PFSK-1 (cell line): ENCODE measurements around the gene STAT4.

ENCODE experiments used
- FOXP2 ChIP-seq: optimal IDR thresholded peaks from 2 replicates; pipeline ENCODE3; 2011; ENCODE audit warnings: borderline replicate concordance, control low read depth, inconsistent platforms; ENCODE audit not compliant: insufficient read depth; ENCODE audit errors: extremely low read length, extremely low read depth
- POLR2AphosphoS5 ChIP-seq: IDR thresholded peaks from 2 replicates; pipeline ENCODE4 v1.6.1; 2012; ENCODE audit warnings: low read depth, mild to moderate bottlenecking, control low read depth, low read length, moderate library complexity
- REST ChIP-seq, 2 experiments: IDR thresholded peaks; 2 replicates each; pipeline versions ENCODE4 v1.6.1 to v1.8.0; 2011 to 2012; ENCODE audit warnings: low read depth in 2 of 2, low read length in 2 of 2, control low read depth in 1 of 2, inconsistent platforms in 1 of 2, mild to moderate bottlenecking in 1 of 2, moderate library complexity in 1 of 2; ENCODE audit not compliant: insufficient read depth in 1 of 2
- SIN3A ChIP-seq: IDR thresholded peaks from 2 replicates; pipeline ENCODE4 v1.6.1; 2012; ENCODE audit warnings: mild to moderate bottlenecking, low read length, moderate library complexity, borderline replicate concordance; ENCODE audit not compliant: insufficient read depth
- TAF1 ChIP-seq: IDR thresholded peaks from 2 replicates; pipeline ENCODE4 v1.6.1; 2012; ENCODE audit warnings: low read length, control low read depth, borderline replicate concordance; ENCODE audit not compliant: insufficient read depth

The STAT4 gene

GRCh38 chr2:191069606-191070005, 81.2 kb downstream of the STAT4 start:
- TF ChIP-seq FOXP2 (no peak), POLR2AphosphoS5 (no peak), TAF1 (no peak), SIN3A (no peak), REST (IDR thresholded peaks at IDR 0.05; ENCODE audit: insufficient read depth in 1 of 2, low read depth in 2 of 2, low read length in 2 of 2) (no peak)

- TF ChIP-seq TAF1 (no peak), POLR2AphosphoS5 (no peak), REST (IDR thresholded peaks at IDR 0.05; ENCODE audit: insufficient read depth in 1 of 2, low read depth in 2 of 2, low read length in 2 of 2) (no peak), FOXP2 (no peak), SIN3A (no peak)
Observed at GRCh38 chr2:191066919-191067233, 83.9 kb downstream of the STAT4 start.

GRCh38 chr2:191066197-191066918, 84.4 kb downstream of the STAT4 start:
- TF ChIP-seq FOXP2 (no peak), POLR2AphosphoS5 (no peak), SIN3A (no peak), TAF1 (no peak), REST (IDR thresholded peaks at IDR 0.05; ENCODE audit: insufficient read depth in 1 of 2, low read depth in 2 of 2, low read length in 2 of 2) (no peak)

GRCh38 chr2:191065785-191066184, 85.0 kb downstream of the STAT4 start:
- no peak for TF ChIP-seq SIN3A
- TF ChIP-seq POLR2AphosphoS5: no peak
- no peak for TF ChIP-seq REST (IDR thresholded peaks at IDR 0.05; ENCODE audit: insufficient read depth in 1 of 2, low read depth in 2 of 2, low read length in 2 of 2)
- TF ChIP-seq TAF1: no peak
- TF ChIP-seq FOXP2: no peak
